ENCODE results near the gene KRT7.
"Not testable (repeated sequence)": the region's sequence is repeated elsewhere in the genome, so short reads cannot be mapped to it uniquely, and the experiment has no call there.

KRT7 gene

GRCh38 chr12:52238207-52238840, 5.3 kb downstream of the KRT7 start:
- no peaks in the 10 kb centered on the region for H3K36me3 ChIP-seq (replicated peaks; ENCODE audit: insufficient read depth, low read length)
- H3K9me2 ChIP-seq (replicated peaks; ENCODE audit: insufficient read depth, low read length) = no peaks in the 10 kb centered on the region
- no peaks in the 10 kb centered on the region for H3K9me3 ChIP-seq (replicated peaks; ENCODE audit: insufficient read depth, low read length)
- no peaks in the 10 kb centered on the region for H4K20me1 ChIP-seq (ENCODE audit: insufficient read depth, low read length)
- no peaks in the 10 kb centered on the region for H3F3A ChIP-seq (ENCODE audit: insufficient read depth, low read length)
- no peak overlapping the region for H3K27ac ChIP-seq (ENCODE audit: low read length)
- H3K4me3 ChIP-seq (ENCODE audit: low read length) = no peak overlapping the region
- H3K4me1 ChIP-seq (ENCODE audit: low read length) = no peaks in the 10 kb centered on the region
- DNase-seq = no peak
- H3K27me3 ChIP-seq (replicated peaks; ENCODE audit: insufficient read depth, low read length) = peaks cover 25% of the 10 kb centered on the region
- H2AFZ ChIP-seq (ENCODE audit: low read length) = no peak overlapping the region
- H3K4me2 ChIP-seq (ENCODE audit: low read depth, low read length) = no peak overlapping the region
- no peaks in the 10 kb centered on the region for H3K79me2 ChIP-seq (ENCODE audit: low read length)
- TF ChIP-seq EZH2phosphoT487 (IDR thresholded peaks at IDR 0.05; ENCODE audit: low read length) (no peak), EZH2 (optimal IDR thresholded peaks at IDR 0.05; ENCODE audit: low read depth, low read length) (no peak)
- TF ChIP-seq, protein P1, sequence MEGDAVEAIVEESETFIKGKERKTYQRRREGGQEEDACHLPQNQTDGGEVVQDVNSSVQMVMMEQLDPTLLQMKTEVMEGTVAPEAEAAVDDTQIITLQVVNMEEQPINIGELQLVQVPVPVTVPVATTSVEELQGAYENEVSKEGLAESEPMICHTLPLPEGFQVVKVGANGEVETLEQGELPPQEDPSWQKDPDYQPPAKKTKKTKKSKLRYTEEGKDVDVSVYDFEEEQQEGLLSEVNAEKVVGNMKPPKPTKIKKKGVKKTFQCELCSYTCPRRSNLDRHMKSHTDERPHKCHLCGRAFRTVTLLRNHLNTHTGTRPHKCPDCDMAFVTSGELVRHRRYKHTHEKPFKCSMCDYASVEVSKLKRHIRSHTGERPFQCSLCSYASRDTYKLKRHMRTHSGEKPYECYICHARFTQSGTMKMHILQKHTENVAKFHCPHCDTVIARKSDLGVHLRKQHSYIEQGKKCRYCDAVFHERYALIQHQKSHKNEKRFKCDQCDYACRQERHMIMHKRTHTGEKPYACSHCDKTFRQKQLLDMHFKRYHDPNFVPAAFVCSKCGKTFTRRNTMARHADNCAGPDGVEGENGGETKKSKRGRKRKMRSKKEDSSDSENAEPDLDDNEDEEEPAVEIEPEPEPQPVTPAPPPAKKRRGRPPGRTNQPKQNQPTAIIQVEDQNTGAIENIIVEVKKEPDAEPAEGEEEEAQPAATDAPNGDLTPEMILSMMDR (IDR thresholded peaks at IDR 0.05; ENCODE audit: low read length) = no peak
- no peak overlapping the region for H3K9ac ChIP-seq (ENCODE audit: low read length)

- no peak for DNase-seq
- Histone ChIP-seq H2AFZ (ENCODE audit: low read length) (no peak overlapping the region), H3K79me2 (ENCODE audit: low read length) (no peaks in the 10 kb centered on the region), H4K20me1 (ENCODE audit: insufficient read depth, low read length) (no peaks in the 10 kb centered on the region), H3F3A (ENCODE audit: insufficient read depth, low read length) (no peaks in the 10 kb centered on the region), H3K9me3 (replicated peaks; ENCODE audit: insufficient read depth, low read length) (no peaks in the 10 kb centered on the region), H3K9me2 (replicated peaks; ENCODE audit: insufficient read depth, low read length) (no peaks in the 10 kb centered on the region), H3K4me1 (ENCODE audit: low read length) (no peaks in the 10 kb centered on the region), H3K27me3 (replicated peaks; ENCODE audit: insufficient read depth, low read length) (peaks cover 17% of the 10 kb centered on the region), H3K4me2 (ENCODE audit: low read depth, low read length) (no peak overlapping the region), H3K27ac (ENCODE audit: low read length) (no peak overlapping the region), H3K36me3 (replicated peaks; ENCODE audit: insufficient read depth, low read length) (no peaks in the 10 kb centered on the region), H3K4me3 (ENCODE audit: low read length) (no peak overlapping the region), H3K9ac (ENCODE audit: low read length) (no peak overlapping the region)
- no peak for TF ChIP-seq EZH2 (optimal IDR thresholded peaks at IDR 0.05; ENCODE audit: low read depth, low read length)
- TF ChIP-seq, protein P1 (IDR thresholded peaks at IDR 0.05; ENCODE audit: low read length) = no peak
Observed at GRCh38 chr12:52238916-52239646, 6.0 kb downstream of the KRT7 start.

DNA sequence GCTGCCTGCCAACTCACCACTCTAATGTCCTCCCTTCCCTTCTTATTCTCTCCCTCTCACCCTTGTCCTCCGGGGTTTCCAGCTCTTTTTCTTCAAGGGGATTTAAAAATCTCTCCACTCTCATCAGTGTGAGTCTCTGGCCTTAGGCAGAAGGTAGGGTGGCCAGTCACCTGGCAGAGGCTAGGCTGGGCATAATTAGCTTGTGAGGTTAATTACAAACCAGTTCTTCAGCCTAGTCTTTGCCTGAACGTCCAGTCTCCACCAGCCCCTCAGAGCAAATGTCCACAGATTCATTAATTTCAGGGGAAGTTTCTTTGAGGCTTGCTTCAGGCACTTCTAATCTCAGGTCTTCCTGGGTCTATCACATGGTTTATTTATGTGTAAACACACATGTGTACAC, 6.7 kb downstream of the KRT7 start:
- H3K36me3 ChIP-seq (replicated peaks; ENCODE audit: insufficient read depth, low read length) = no peaks in the 10 kb centered on the region
- H4K20me1 ChIP-seq (ENCODE audit: insufficient read depth, low read length) = no peaks in the 10 kb centered on the region
- H2AFZ ChIP-seq (ENCODE audit: low read length) = no peak overlapping the region
- no peaks in the 10 kb centered on the region for H3K79me2 ChIP-seq (ENCODE audit: low read length)
- no peak for DNase-seq
- no peak overlapping the region for H3K4me2 ChIP-seq (ENCODE audit: low read depth, low read length)
- H3K27ac ChIP-seq (ENCODE audit: low read length) = no peak overlapping the region
- H3K4me1 ChIP-seq (ENCODE audit: low read length) = no peaks in the 10 kb centered on the region
- no peak overlapping the region for H3K9ac ChIP-seq (ENCODE audit: low read length)
- H3K4me3 ChIP-seq (ENCODE audit: low read length) = no peak overlapping the region
- H3K9me3 ChIP-seq (replicated peaks; ENCODE audit: insufficient read depth, low read length) = no peaks in the 10 kb centered on the region
- TF ChIP-seq EZH2phosphoT487 (IDR thresholded peaks at IDR 0.05; ENCODE audit: low read length) (no peak), EZH2 (optimal IDR thresholded peaks at IDR 0.05; ENCODE audit: low read depth, low read length) (no peak)
- TF ChIP-seq, protein P1 (IDR thresholded peaks at IDR 0.05; ENCODE audit: low read length) = no peak
- no peaks in the 10 kb centered on the region for H3K9me2 ChIP-seq (replicated peaks; ENCODE audit: insufficient read depth, low read length)
- H3F3A ChIP-seq (ENCODE audit: insufficient read depth, low read length) = no peaks in the 10 kb centered on the region
- H3K27me3 ChIP-seq (replicated peaks; ENCODE audit: insufficient read depth, low read length) = peaks cover 10% of the 10 kb centered on the region

DNA sequence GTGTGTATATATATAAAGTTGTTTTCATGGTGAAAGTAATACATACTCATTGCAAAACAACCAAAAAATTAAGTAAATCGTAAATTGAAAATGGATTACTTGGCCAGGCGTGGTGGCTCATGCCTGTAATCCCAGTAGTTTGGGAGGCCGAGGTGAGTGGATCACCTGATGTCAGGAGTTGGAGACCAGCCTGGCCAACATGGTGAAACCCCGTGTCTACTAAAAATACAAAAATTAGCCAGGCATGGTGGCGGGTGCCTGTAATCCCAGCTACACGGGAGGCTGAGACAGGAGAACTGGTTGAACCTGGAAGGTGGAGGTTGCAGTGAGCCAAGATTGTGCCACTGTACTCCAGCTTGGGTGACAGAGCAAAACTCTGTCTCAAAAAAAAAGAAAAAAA, 7.2 kb downstream of the KRT7 start:
- not testable (repeated sequence) for H3K9ac ChIP-seq (ENCODE audit: low read length); H2AFZ ChIP-seq (ENCODE audit: low read length); H3K27me3 ChIP-seq (replicated peaks; ENCODE audit: insufficient read depth, low read length); H3F3A ChIP-seq (ENCODE audit: insufficient read depth, low read length); H3K9me3 ChIP-seq (replicated peaks; ENCODE audit: insufficient read depth, low read length); H3K27ac ChIP-seq (ENCODE audit: low read length); H3K4me3 ChIP-seq (ENCODE audit: low read length); H3K4me1 ChIP-seq (ENCODE audit: low read length); H3K9me2 ChIP-seq (replicated peaks; ENCODE audit: insufficient read depth, low read length); H3K79me2 ChIP-seq (ENCODE audit: low read length); H3K36me3 ChIP-seq (replicated peaks; ENCODE audit: insufficient read depth, low read length); H4K20me1 ChIP-seq (ENCODE audit: insufficient read depth, low read length); H3K4me2 ChIP-seq (ENCODE audit: low read depth, low read length); DNase-seq
